K562 (cell line): ENCODE results near the gene POLR3G. TPM values are rescaled to one million over a fixed set of nuclear protein-coding genes. Genes with fewer than 3 reads are reported as not detected.

ENCODE experiments used
- ATAC-seq: fragments of 200-7000 bp; cut with Tn5 transposase; 3 replicates; pipeline ENCODE4 v1.9.1; 2020; ENCODE audit warnings: moderate library complexity
- BruUV-seq: library from RNA; stranded (reverse); fragments of 400-500 nt; replicated peaks from 2 replicates; lab custom pipeline; 2021; lab: Mats Ljungman, UMichigan
- CTCF ChIA-PET: fragments of 300-600 bp; formaldehyde crosslinking; extraction: SDS; loops from one replicate; lab custom pipeline; 2021; ENCODE audit warnings: low intra/inter-chr PET ratio; lab: Yijun Ruan, JAX
- POLR2A ChIA-PET: fragments of 300-600, 350-650 bp; sonication (Branson Sonifier 250); formaldehyde crosslinking; extraction: SDS; loops from one replicate; lab custom pipeline; 2021; ENCODE audit warnings: antibody characterized with exemption, inconsistent platforms; lab: Yijun Ruan, JAX
- DNase-seq, 4 experiments: peaks; one replicate each; pipeline versions ENCODE4 v3.0.0 to v3.0.0-alpha.2; 2011 to 2018; ENCODE audit warnings: low spot score in 3 of 4, mixed read lengths in 3 of 4; ENCODE audit errors: extremely low read depth in 1 of 4
- FAIRE-seq: peaks from 2 replicates; lab custom pipeline; 2011; peaks lifted over from hg19 to GRCh38; lab: Jason Lieb, UNC
- H2AFZ ChIP-seq: 2 replicates; pipeline ENCODE4 v1.6.0; 2011; ENCODE audit warnings: low read depth, low read length, control low read depth, inconsistent platforms
- H3K27ac ChIP-seq: fragments of 200-600 bp; 3 replicates; pipeline ENCODE4 v1.8.0; 2011; ENCODE audit warnings: low read depth, mild to moderate bottlenecking, control low read depth, inconsistent platforms, low read length, moderate library complexity, mixed read lengths; ENCODE audit errors: extremely low read depth
- H3K27me3 ChIP-seq, 2 experiments: fragments of 300-600 bp in 1 of 2; 2 replicates in 1 of 2; 3 replicates in 1 of 2; pipeline versions ENCODE4 v1.6.0 to v1.8.0; 2011; ENCODE audit warnings: inconsistent platforms in 2 of 2, low read length in 2 of 2, mild to moderate bottlenecking in 1 of 2, mixed read lengths in 1 of 2, moderate library complexity in 1 of 2; ENCODE audit not compliant: control insufficient read depth in 2 of 2, insufficient read depth in 2 of 2
- H3K36me3 ChIP-seq: fragments of 300-600 bp; 3 replicates; pipeline ENCODE4 v1.8.0; 2011; ENCODE audit warnings: mild to moderate bottlenecking, low read length, inconsistent platforms; ENCODE audit not compliant: control insufficient read depth, insufficient read depth
- H3K4me1 ChIP-seq, 2 experiments: fragments of 200-600 bp in 1 of 2; replicated peaks in 1 of 2; 2 replicates in 1 of 2; 3 replicates in 1 of 2; pipeline versions ENCODE4 v1.5.1 to v1.8.0; 2011; ENCODE audit warnings: inconsistent platforms in 2 of 2, low read length in 2 of 2, mild to moderate bottlenecking in 1 of 2, mixed read lengths in 1 of 2, moderate library complexity in 1 of 2; ENCODE audit not compliant: control insufficient read depth in 2 of 2, insufficient read depth in 2 of 2
- H3K4me2 ChIP-seq: 2 replicates; pipeline ENCODE4 v1.6.1; 2011; ENCODE audit warnings: low read length, control low read depth, inconsistent platforms, mixed read lengths; ENCODE audit not compliant: insufficient read depth
- H3K4me3 ChIP-seq: fragments of 200-600 bp; sonication (generic), shearing (Covaris generic); 2 replicates; pipeline ENCODE4 v1.5.1; 2016; ENCODE audit warnings: control low read depth, inconsistent platforms
- H3K79me2 ChIP-seq: fragments of 200-600 bp; 3 replicates; pipeline ENCODE4 v1.8.0; 2011; ENCODE audit warnings: low read length, inconsistent platforms; ENCODE audit not compliant: control insufficient read depth, insufficient read depth
- H3K9ac ChIP-seq, 2 experiments: 2 replicates each; pipeline versions ENCODE4 v1.6.0 to v1.6.1; 2011; ENCODE audit warnings: low read depth in 2 of 2, low read length in 2 of 2, control low read depth in 1 of 2, inconsistent platforms in 1 of 2, mild to moderate bottlenecking in 1 of 2, mixed read lengths in 1 of 2; ENCODE audit not compliant: insufficient read depth in 1 of 2
- H3K9me1 ChIP-seq: one replicate; pipeline ENCODE4 v1.6.0; 2011; ENCODE audit warnings: inconsistent platforms, mild to moderate bottlenecking, low read length, moderate library complexity; ENCODE audit not compliant: control insufficient read depth, insufficient read depth
- H3K9me3 ChIP-seq: replicated peaks from 2 replicates; pipeline ENCODE4 v1.5.1; 2011; ENCODE audit warnings: low read depth, low read length, inconsistent platforms; ENCODE audit not compliant: control insufficient read depth, insufficient read depth
- H4K20me1 ChIP-seq: replicated peaks from 2 replicates; pipeline ENCODE4 v1.6.1; 2011; ENCODE audit warnings: low read length, inconsistent platforms, mixed read lengths; ENCODE audit not compliant: control insufficient read depth, insufficient read depth
- CREM ChIP-seq: IDR thresholded peaks from 2 replicates; pipeline ENCODE4 v1.6.1; 2014; ENCODE audit warnings: antibody characterized with exemption, low read depth
- ETV1 ChIP-seq: fragments of 450-650 bp; conservative IDR thresholded peaks from 2 replicates; pipeline ENCODE4 v1.6.1; 2016; ENCODE audit warnings: missing genetic modification characterization, control low read depth, low read depth, missing compliant biosample characterization
- HDGF ChIP-seq: fragments of 450-650 bp; IDR thresholded peaks from 2 replicates; pipeline ENCODE4 v1.6.1; 2016
- KAT7 ChIP-seq: sonication (generic); formaldehyde crosslinking; IDR thresholded peaks from 2 replicates; pipeline ENCODE4 v1.8.0; 2022; ENCODE audit warnings: missing genetic modification reagents, mild to moderate bottlenecking, borderline replicate concordance
- MCM7 ChIP-seq, 2 experiments: fragments of 450-650 bp; IDR thresholded peaks; 2 replicates each; pipeline ENCODE4 v1.6.1; 2016 to 2018
- MECOM ChIP-seq: fragments of 250-450 bp; sonication (Bioruptor Pico); IDR thresholded peaks from 2 replicates; pipeline ENCODE4 v1.8.0; 2022; ENCODE audit warnings: inconsistent platforms
- PCBP1 ChIP-seq: fragments of 200-400 bp; formaldehyde crosslinking; IDR thresholded peaks from 2 replicates; pipeline ENCODE4 v1.6.1; 2018; ENCODE audit warnings: mild to moderate bottlenecking, low read depth, low read length; ENCODE audit not compliant: poor library complexity, severe bottlenecking
- RBM25 ChIP-seq: fragments of 200-400 bp; formaldehyde crosslinking; IDR thresholded peaks from 2 replicates; pipeline ENCODE4 v1.6.1; 2018; ENCODE audit warnings: low read length, low read depth, moderate library complexity; ENCODE audit not compliant: severe bottlenecking
- RCOR1 ChIP-seq, 2 experiments: IDR thresholded peaks; 2 replicates each; pipeline ENCODE4 v1.6.1; 2012; ENCODE audit warnings: low read depth in 2 of 2, low read length in 2 of 2, borderline replicate concordance in 1 of 2, improper control_type of control experiment in 1 of 2
- RFX5 ChIP-seq: IDR thresholded peaks from 2 replicates; pipeline ENCODE4 v1.6.1; 2011; ENCODE audit warnings: low read depth, mild to moderate bottlenecking, improper control_type of control experiment, low read length
- SMC3 ChIP-seq: conservative IDR thresholded peaks from 2 replicates; pipeline ENCODE4 v1.6.1; 2011; ENCODE audit warnings: low read depth, low read length, improper control_type of control experiment; ENCODE audit not compliant: insufficient read depth
- SP1 ChIP-seq: sonication (generic); formaldehyde crosslinking; IDR thresholded peaks from 2 replicates; pipeline ENCODE4 v1.8.1; 2022; ENCODE audit warnings: mild to moderate bottlenecking, missing genetic modification reagents
- SREBF1 ChIP-seq: fragments of 150-350 bp; IDR thresholded peaks from 2 replicates; pipeline ENCODE4 v1.6.1; 2014; ENCODE audit warnings: antibody characterized with exemption, low read depth, low read length, borderline replicate concordance
- SUPT5H ChIP-seq: fragments of 450-650 bp; IDR thresholded peaks from 2 replicates; pipeline ENCODE4 v1.6.1; 2016
- TCF7 ChIP-seq: sonication (generic); IDR thresholded peaks from 2 replicates; pipeline ENCODE4 v1.6.1; 2016; ENCODE audit warnings: antibody characterized with exemption, borderline replicate concordance
- ZNF444 ChIP-seq: fragments of 250-450 bp; sonication (Bioruptor Pico); IDR thresholded peaks from 2 replicates; pipeline ENCODE4 v1.4.0; 2020; ENCODE audit warnings: mild to moderate bottlenecking, moderate library complexity
- ZNF79 ChIP-seq: fragments of 250-450 bp; sonication (Bioruptor Pico); IDR thresholded peaks from 2 replicates; pipeline ENCODE4 v1.4.0; 2020; ENCODE audit warnings: low read depth, mild to moderate bottlenecking, moderate library complexity
- in situ Hi-C: fragments of 300-500 bp; cut with MboI; formaldehyde crosslinking; loops from 4 replicates; pipeline ENCODE4 v1.15.0; 2018; ENCODE audit warnings: inconsistent platforms, mixed read lengths
- intact Hi-C: fragments of 100-400 bp; cut with micrococcal nuclease; formaldehyde crosslinking; loops from 2 replicates; pipeline ENCODE4 v1.14.2; 2022
- polyA plus RNA-seq, 8 experiments: library from polyadenylated mRNA; depleted of rRNA in 4 of 8; stranded (reverse) in 5 of 8; unstranded in 3 of 8; fragments of >200 nt; fragmentation: Nextera tagmentation in 2 of 8; fragmentation: Illumina TruSeq in 1 of 8; extraction: Ambion mirVana in 2 of 8; extraction: Trizol in 1 of 8; gene quantifications; 2 replicates each; pipeline versions ENCODE4 v1.2.1 to v1.2.3, GENCODE V29; 2011 to 2014; ENCODE audit warnings: inconsistent platforms in 1 of 8, missing spikeins in 1 of 8
- total RNA-seq, 7 experiments: library from RNA; depleted of rRNA in 6 of 7; stranded (reverse); fragments of >200 nt in 6 of 7; fragmentation: Illumina TruSeq in 2 of 7; extraction: Trizol in 2 of 7; gene quantifications; 2 replicates each; pipeline versions ENCODE4 v1.2.1 to v1.2.3, GENCODE V29; 2011 to 2021; ENCODE audit warnings: low replicate concordance in 1 of 7
- TF ChIP-seq, protein P1 (sequence below), 3 experiments: IDR thresholded peaks in 2 of 3; conservative IDR thresholded peaks in 1 of 3; 2 replicates each; pipeline ENCODE4 v1.5.1; 2011 to 2012; ENCODE audit warnings: low read length in 3 of 3, mild to moderate bottlenecking in 3 of 3, control low read depth in 2 of 3, improper control_type of control experiment in 1 of 3, inconsistent platforms in 1 of 3, low read depth in 1 of 3, mixed read lengths in 1 of 3, moderate library complexity in 1 of 3; ENCODE audit not compliant: insufficient read depth in 2 of 3

Gene POLR3G
- total and polyA plus RNA-seq, 9 of the 15 experiments (the other 6 are each of a cell fraction or from before 2014, with no cell fraction given): 39.0 to 111 (median 59.0) TPM

DNA sequence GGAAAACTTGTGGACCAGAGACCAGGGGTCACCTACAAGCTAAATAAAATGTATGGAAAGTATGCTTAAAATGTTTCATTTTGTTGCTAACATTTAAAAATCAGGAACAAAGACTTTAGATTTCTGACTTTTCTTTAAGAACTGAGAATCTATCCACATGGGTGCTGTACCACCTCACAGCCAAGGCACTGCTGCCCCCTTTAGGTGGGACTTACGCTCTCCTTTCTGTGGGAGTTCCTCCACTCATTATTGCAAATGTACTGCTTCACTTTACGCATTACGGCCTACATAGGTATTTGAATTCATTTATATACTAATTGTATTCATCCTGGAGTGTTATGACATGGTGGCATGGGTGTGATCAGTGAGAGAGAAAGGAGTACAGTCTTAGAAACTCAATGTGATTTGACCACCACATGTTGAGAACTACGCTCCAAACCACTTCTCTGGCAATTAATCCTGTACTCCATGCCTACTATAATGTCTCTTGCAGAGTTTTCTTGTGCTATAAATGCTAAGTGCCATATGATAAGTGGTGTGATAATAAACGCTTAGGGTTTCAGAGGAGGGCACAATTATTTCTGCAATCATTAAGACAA lies 40.4 kb upstream of the POLR3G start (continued):
- TF ChIP-seq RBM25 (no peak), CREM (peak; percentile 38), KAT7 (no peak), MCM7 (IDR thresholded peaks at IDR 0.05) (no peak), SP1 (no peak), SMC3 (peak; percentile 53), HDGF (no peak), ETV1 (tag) (no peak), ZNF79 (CRISPR knock-in tag) (no peak)
- TF ChIP-seq, protein P1, sequence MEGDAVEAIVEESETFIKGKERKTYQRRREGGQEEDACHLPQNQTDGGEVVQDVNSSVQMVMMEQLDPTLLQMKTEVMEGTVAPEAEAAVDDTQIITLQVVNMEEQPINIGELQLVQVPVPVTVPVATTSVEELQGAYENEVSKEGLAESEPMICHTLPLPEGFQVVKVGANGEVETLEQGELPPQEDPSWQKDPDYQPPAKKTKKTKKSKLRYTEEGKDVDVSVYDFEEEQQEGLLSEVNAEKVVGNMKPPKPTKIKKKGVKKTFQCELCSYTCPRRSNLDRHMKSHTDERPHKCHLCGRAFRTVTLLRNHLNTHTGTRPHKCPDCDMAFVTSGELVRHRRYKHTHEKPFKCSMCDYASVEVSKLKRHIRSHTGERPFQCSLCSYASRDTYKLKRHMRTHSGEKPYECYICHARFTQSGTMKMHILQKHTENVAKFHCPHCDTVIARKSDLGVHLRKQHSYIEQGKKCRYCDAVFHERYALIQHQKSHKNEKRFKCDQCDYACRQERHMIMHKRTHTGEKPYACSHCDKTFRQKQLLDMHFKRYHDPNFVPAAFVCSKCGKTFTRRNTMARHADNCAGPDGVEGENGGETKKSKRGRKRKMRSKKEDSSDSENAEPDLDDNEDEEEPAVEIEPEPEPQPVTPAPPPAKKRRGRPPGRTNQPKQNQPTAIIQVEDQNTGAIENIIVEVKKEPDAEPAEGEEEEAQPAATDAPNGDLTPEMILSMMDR (IDR thresholded peaks at IDR 0.05 in 2 of 3, conservative IDR thresholded peaks at IDR 0.05 in 1 of 3; ENCODE audit: insufficient read depth in 2 of 3, low read depth in 1 of 3, low read length in 3 of 3): peak; percentile 79 to 90 (median 87)

DNA sequence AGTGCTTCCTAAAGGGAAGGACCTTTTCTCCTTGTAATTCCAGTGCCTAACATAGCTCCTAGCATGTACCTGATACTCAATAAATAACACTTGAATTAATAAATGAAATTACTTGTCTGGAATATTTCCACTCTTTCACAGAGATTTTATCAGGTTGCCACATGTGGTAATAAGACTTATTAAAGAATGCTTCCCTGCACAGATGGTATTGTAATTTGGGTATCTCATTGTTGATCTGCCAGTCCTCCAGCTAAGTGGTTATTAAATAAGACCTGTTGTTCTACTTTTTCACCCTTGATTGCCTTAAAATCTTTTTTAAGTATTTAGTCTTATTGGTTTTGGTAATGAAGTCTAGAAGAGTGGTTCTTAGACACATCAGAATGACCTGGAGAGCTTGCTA lies 37.0 kb upstream of the POLR3G start:
- CTCF ChIA-PET: no interaction called here
- H4K20me1 ChIP-seq: no peaks in the 10 kb centered on the region
- POLR2A ChIA-PET: interaction anchor here (0.8 to 1.8 kb wide), 3 partner anchors 10 to 37 kb away, joined by 3 to 11 read pairs (median 6); partner anchors contain the start of gene CETN3
- TF ChIP-seq SREBF1 (no peak), SUPT5H (no peak), ZNF444 (CRISPR knock-in tag) (no peak), TCF7 (no peak), RFX5 (no peak), PCBP1 (no peak), MECOM (CRISPR knock-in tag) (no peak), RCOR1 (IDR thresholded peaks at IDR 0.05; ENCODE audit: borderline replicate concordance in 1 of 2, low read depth in 2 of 2, low read length in 2 of 2) (no peak)

More for the DNA sequence above, 37.0 kb upstream of the POLR3G start:
- Histone ChIP-seq H3K27me3 (no peaks in the 10 kb centered on the region), H3K9me3 (no peaks in the 10 kb centered on the region), H3K4me1 (peaks cover 0 to 7% of the 10 kb centered on the region in 2 experiments; a peak in 2 of 5 replicates), H3K4me3 (no peak overlapping the region), H3K36me3 (no peaks in the 10 kb centered on the region), H3K9ac (no peak overlapping the region), H3K4me2 (no peak overlapping the region), H2AFZ (no peak overlapping the region), H3K9me1 (no peaks in the 10 kb centered on the region), H3K79me2 (no peaks in the 10 kb centered on the region), H3K27ac (no peak overlapping the region)
- BruUV-seq: no TSS peak
- intact Hi-C loops (no loop called here), in situ Hi-C loops (loop anchor here (10.0 kb wide), 1 partner anchor 167 kb away; no protein-coding TSS in a partner anchor)
- no peak for ATAC-seq
- DNase-seq: no peak
- no peak for FAIRE-seq
